ENCODE measurements around the gene FBXO8. TPM values are rescaled to one million over a fixed set of nuclear protein-coding genes. Genes with fewer than 3 reads are reported as not detected.

Gene FBXO8
- total RNA-seq, 1 experiment from 2014 or later = 8.9 TPM

DNA sequence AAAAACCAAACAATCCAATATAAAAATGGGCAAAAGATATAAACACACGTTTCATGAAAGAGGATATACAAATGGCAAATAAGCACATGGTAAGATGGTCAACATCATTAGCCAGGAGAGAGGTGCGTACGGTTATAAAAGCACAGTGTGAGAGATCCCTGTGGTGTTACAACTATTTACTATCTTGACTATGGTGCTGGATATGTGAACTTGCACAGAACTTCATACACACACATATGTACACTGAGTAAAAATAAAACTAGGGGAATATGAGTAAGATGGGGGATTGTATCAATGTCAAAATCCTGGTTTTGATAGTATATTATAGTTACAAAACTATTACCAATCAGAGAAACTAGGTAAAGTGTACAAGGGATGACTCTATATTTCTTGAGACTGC is 8.4 kb downstream of the FBXO8 start:
- H2BK15ac ChIP-seq (ENCODE audit: low read depth, low read length) = no peak overlapping the region
- no peaks in the 10 kb centered on the region for H3K9me3 ChIP-seq (ENCODE audit: control insufficient read depth, low read depth, low read length)
- H3K4me1 Mint-ChIP-seq = no peaks in the 10 kb centered on the region
- no peak for DNase-seq
- H2AK5ac ChIP-seq (ENCODE audit: insufficient read length, low read length) = no peak overlapping the region
- H3K27ac ChIP-seq (ENCODE audit: insufficient read length, low read depth, low read length) = no peak overlapping the region
- H3K23me2 ChIP-seq (ENCODE audit: insufficient read length, low read depth, low read length, poor library complexity, severe bottlenecking) = no peaks in the 10 kb centered on the region
- H3T11ph ChIP-seq (ENCODE audit: low read length) = no peak overlapping the region
- H3K27me3 Mint-ChIP-seq (ENCODE audit: low read depth) = no peaks in the 10 kb centered on the region
- H3K79me1 ChIP-seq (ENCODE audit: insufficient read depth, low read depth, low read length, poor library complexity, severe bottlenecking) = no peaks in the 10 kb centered on the region
- H2BK5ac ChIP-seq (ENCODE audit: insufficient read length, low read length) = no peak overlapping the region
- no peak overlapping the region for H3K23ac ChIP-seq (ENCODE audit: insufficient read length, low read depth, low read length)
- no CpG with 5 or more reads among the region's 3 CpGs for WGBS (ENCODE audit: extremely low coverage, insufficient read length, low lambda C conversion rate)
- no peaks in the 10 kb centered on the region for H4K20me1 ChIP-seq (ENCODE audit: control insufficient read depth, insufficient read depth, insufficient read length)
- no peak overlapping the region for H3K14ac ChIP-seq (ENCODE audit: insufficient read depth, low read length)
- TF ChIP-seq, protein P1, sequence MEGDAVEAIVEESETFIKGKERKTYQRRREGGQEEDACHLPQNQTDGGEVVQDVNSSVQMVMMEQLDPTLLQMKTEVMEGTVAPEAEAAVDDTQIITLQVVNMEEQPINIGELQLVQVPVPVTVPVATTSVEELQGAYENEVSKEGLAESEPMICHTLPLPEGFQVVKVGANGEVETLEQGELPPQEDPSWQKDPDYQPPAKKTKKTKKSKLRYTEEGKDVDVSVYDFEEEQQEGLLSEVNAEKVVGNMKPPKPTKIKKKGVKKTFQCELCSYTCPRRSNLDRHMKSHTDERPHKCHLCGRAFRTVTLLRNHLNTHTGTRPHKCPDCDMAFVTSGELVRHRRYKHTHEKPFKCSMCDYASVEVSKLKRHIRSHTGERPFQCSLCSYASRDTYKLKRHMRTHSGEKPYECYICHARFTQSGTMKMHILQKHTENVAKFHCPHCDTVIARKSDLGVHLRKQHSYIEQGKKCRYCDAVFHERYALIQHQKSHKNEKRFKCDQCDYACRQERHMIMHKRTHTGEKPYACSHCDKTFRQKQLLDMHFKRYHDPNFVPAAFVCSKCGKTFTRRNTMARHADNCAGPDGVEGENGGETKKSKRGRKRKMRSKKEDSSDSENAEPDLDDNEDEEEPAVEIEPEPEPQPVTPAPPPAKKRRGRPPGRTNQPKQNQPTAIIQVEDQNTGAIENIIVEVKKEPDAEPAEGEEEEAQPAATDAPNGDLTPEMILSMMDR (conservative IDR thresholded peaks at IDR 0.05) = no peak
- H3K4me1 ChIP-seq (ENCODE audit: insufficient read depth, low read length) = no peaks in the 10 kb centered on the region
- H2BK12ac ChIP-seq (ENCODE audit: insufficient read length, low read depth, low read length) = no peak overlapping the region
- H2BK120ac ChIP-seq (ENCODE audit: low read depth, low read length, poor library complexity, severe bottlenecking) = no peak overlapping the region
- H3K36me3 Mint-ChIP-seq (ENCODE audit: insufficient read depth in 1 of 3, low read depth in 3 of 3) = no peaks in the 10 kb centered on the region
- H3K9ac ChIP-seq (ENCODE audit: extremely low read depth, insufficient read length, low read length) = no peak overlapping the region
- no peaks in the 10 kb centered on the region for H3K79me2 ChIP-seq (ENCODE audit: insufficient read depth, low read length)
- H3K56ac ChIP-seq (ENCODE audit: insufficient read length, low read depth, low read length) = no peak overlapping the region
- H3K4me3 Mint-ChIP-seq = no peak overlapping the region
- H3K27ac Mint-ChIP-seq = no peak overlapping the region
- H4K91ac ChIP-seq (ENCODE audit: insufficient read length, low read depth, low read length) = no peak overlapping the region
- H3K4ac ChIP-seq (ENCODE audit: low read depth, low read length) = no peak overlapping the region
- H3K9me3 Mint-ChIP-seq = no peaks in the 10 kb centered on the region
- no peaks in the 10 kb centered on the region for H3K27me3 ChIP-seq (ENCODE audit: insufficient read depth, low read length)
- no peak overlapping the region for H2BK20ac ChIP-seq (ENCODE audit: low read depth, low read length, poor library complexity, severe bottlenecking)
- H3K18ac ChIP-seq (ENCODE audit: insufficient read length, low read depth, low read length) = no peak overlapping the region
- no peak overlapping the region for H4K5ac ChIP-seq (ENCODE audit: insufficient read length, low read depth, low read length)
- no peak overlapping the region for H3K4me2 ChIP-seq (ENCODE audit: insufficient read depth, insufficient read length, low read length)
- H2AFZ ChIP-seq (ENCODE audit: low read length) = no peak overlapping the region
- H4K8ac ChIP-seq (replicated peaks; ENCODE audit: insufficient read length, low read depth, low read length) = no peak overlapping the region
